GM23338 (cell line): ENCODE data around the gene NTM. TPM values are rescaled to one million over a fixed set of nuclear protein-coding genes. Genes with fewer than 3 reads are reported as not detected.

ENCODE experiments used
- ATAC-seq: fragments of 200-7000 bp; cut with Tn5 transposase; 3 replicates; pipeline ENCODE4 v1.9.1; 2020
- DNase-seq: peaks from one replicate; pipeline ENCODE4 v3.0.0-alpha.2; 2015; ENCODE audit warnings: low spot score
- H2AFZ ChIP-seq: fragments of 200-600 bp; sonication (generic); 2 replicates; pipeline ENCODE4 v1.8.0; 2016; ENCODE audit warnings: antibody characterized with exemption, mild to moderate bottlenecking, moderate library complexity
- H3F3A ChIP-seq: fragments of 200-600 bp; sonication (generic); replicated peaks from 2 replicates; pipeline ENCODE4 v1.8.0; 2017; ENCODE audit warnings: antibody characterized with exemption, mixed run types, low read depth
- H3K27ac ChIP-seq: fragments of 200-600 bp; sonication (generic); 2 replicates; pipeline ENCODE4 v1.6.1; 2016; ENCODE audit warnings: low read depth
- H3K27me3 ChIP-seq: fragments of 200-600 bp; sonication (generic); 2 replicates; pipeline ENCODE4 v1.8.0; 2016; ENCODE audit warnings: mild to moderate bottlenecking, mixed run types, moderate library complexity; ENCODE audit not compliant: insufficient read depth
- H3K36me3 ChIP-seq: fragments of 200-600 bp; sonication (generic); 2 replicates; pipeline ENCODE4 v1.8.0; 2016; ENCODE audit warnings: mild to moderate bottlenecking; ENCODE audit not compliant: insufficient read depth
- H3K4me1 ChIP-seq: fragments of 200-600 bp; sonication (generic); 2 replicates; pipeline ENCODE4 v1.8.0; 2016; ENCODE audit warnings: mild to moderate bottlenecking, moderate library complexity; ENCODE audit not compliant: insufficient read depth
- H3K4me2 ChIP-seq: fragments of 200-600 bp; sonication (generic); 2 replicates; pipeline ENCODE4 v1.7.1; 2017; ENCODE audit warnings: mixed run types
- H3K4me3 ChIP-seq: fragments of 200-600 bp; sonication (generic); 2 replicates; pipeline ENCODE4 v1.6.1; 2016; ENCODE audit warnings: mixed run types
- H3K79me2 ChIP-seq: fragments of 200-600 bp; sonication (generic); replicated peaks from 2 replicates; pipeline ENCODE4 v1.8.0; 2017; ENCODE audit warnings: mild to moderate bottlenecking; ENCODE audit not compliant: insufficient read depth
- H3K9me2 ChIP-seq: fragments of 200-600 bp; sonication (generic); 2 replicates; pipeline ENCODE4 v1.8.0; 2017; ENCODE audit not compliant: insufficient read depth
- H4K20me1 ChIP-seq: fragments of 200-600 bp; sonication (generic); replicated peaks from 2 replicates; pipeline ENCODE4 v1.8.0; 2017; ENCODE audit warnings: mild to moderate bottlenecking; ENCODE audit not compliant: insufficient read depth
- H3K27ac Mint-ChIP-seq: 2 replicates; pipeline ENCODE4 v1.8.0; 2020; ENCODE audit warnings: inconsistent platforms, mild to moderate bottlenecking, moderate library complexity, mixed read lengths
- H3K27me3 Mint-ChIP-seq: 3 replicates; pipeline ENCODE4 v1.8.0; 2022; ENCODE audit warnings: low read depth, mild to moderate bottlenecking, moderate library complexity, mixed read lengths, inconsistent platforms; ENCODE audit not compliant: insufficient read depth, poor library complexity
- H3K36me3 Mint-ChIP-seq: 3 replicates; pipeline ENCODE4 v1.8.0; 2021; ENCODE audit warnings: low read depth, mild to moderate bottlenecking, inconsistent platforms, moderate library complexity, mixed read lengths
- H3K4me1 Mint-ChIP-seq: 3 replicates; pipeline ENCODE4 v1.8.0; 2020; ENCODE audit warnings: mild to moderate bottlenecking, inconsistent platforms, mixed read lengths
- H3K4me3 Mint-ChIP-seq: 3 replicates; pipeline ENCODE4 v1.8.0; 2021; ENCODE audit warnings: moderate library complexity, mild to moderate bottlenecking, inconsistent platforms, mixed read lengths
- H3K9me3 Mint-ChIP-seq: 3 replicates; pipeline ENCODE4 v1.8.0; 2020; ENCODE audit warnings: moderate library complexity, mild to moderate bottlenecking, inconsistent platforms, mixed read lengths
- CREB1 ChIP-seq: fragments of 250-450 bp; sonication (Bioruptor Pico); IDR thresholded peaks from 2 replicates; pipeline ENCODE4 v1.5.0; 2020; ENCODE audit warnings: low read depth, mild to moderate bottlenecking, moderate library complexity
- EZH2 ChIP-seq: fragments of 200-600 bp; sonication (generic); IDR thresholded peaks from one replicate; pipeline ENCODE4 v1.8.0; 2017; ENCODE audit warnings: antibody characterized with exemption, mild to moderate bottlenecking, low read depth; ENCODE audit not compliant: unreplicated experiment
- EZH2phosphoT487 ChIP-seq: fragments of 200-600 bp; sonication (generic); IDR thresholded peaks from one replicate; pipeline ENCODE4 v1.8.1; 2018; ENCODE audit warnings: antibody characterized with exemption; ENCODE audit not compliant: unreplicated experiment
- JUNB ChIP-seq: IDR thresholded peaks from one replicate; pipeline ENCODE4 v1.6.1; 2016; ENCODE audit warnings: antibody characterized with exemption; ENCODE audit not compliant: unreplicated experiment
- NANOG ChIP-seq: IDR thresholded peaks from 2 replicates; pipeline ENCODE4 v1.6.1; 2016; ENCODE audit warnings: antibody characterized with exemption, borderline replicate concordance
- POLR2AphosphoS5 ChIP-seq: IDR thresholded peaks from 2 replicates; pipeline ENCODE4 v1.6.1; 2016; ENCODE audit warnings: antibody characterized with exemption, low read depth
- STAT1 ChIP-seq: IDR thresholded peaks from one replicate; pipeline ENCODE4 v1.6.1; 2016; ENCODE audit warnings: antibody characterized with exemption; ENCODE audit not compliant: unreplicated experiment
- ZNF114 ChIP-seq: fragments of 250-450 bp; sonication (Bioruptor Pico); IDR thresholded peaks from 2 replicates; pipeline ENCODE4 v1.5.0; 2020; ENCODE audit warnings: mild to moderate bottlenecking, moderate library complexity
- ZNF331 ChIP-seq: fragments of 250-450 bp; sonication (Bioruptor Pico); IDR thresholded peaks from 2 replicates; pipeline ENCODE4 v1.5.0; 2020; ENCODE audit warnings: low read depth, mild to moderate bottlenecking, moderate library complexity
- polyA plus RNA-seq: library from polyadenylated mRNA; unstranded; fragments of >200 nt; fragmentation: Nextera tagmentation; extraction: Ambion mirVana; gene quantifications from 2 replicates; pipeline ENCODE4 v1.2.1, GENCODE V29; 2016
- total RNA-seq: library from RNA; depleted of rRNA; stranded (reverse); fragments of >200 nt; shearing (Covaris generic); gene quantifications from 2 replicates; pipeline ENCODE4 v1.2.3, GENCODE V29; 2014
- TF ChIP-seq, protein P1 (sequence below): IDR thresholded peaks from one replicate; pipeline ENCODE4 v1.6.1; 2018; ENCODE audit warnings: antibody characterized with exemption; ENCODE audit not compliant: unreplicated experiment
- TF ChIP-seq, protein P2 (sequence below): fragments of 250-450 bp; sonication (Bioruptor Pico); IDR thresholded peaks from 2 replicates; pipeline ENCODE4 v1.5.0; 2020; ENCODE audit warnings: mild to moderate bottlenecking, moderate library complexity
- TF ChIP-seq, protein P3 (sequence below): IDR thresholded peaks from 2 replicates; pipeline ENCODE4 v1.6.1; 2016; ENCODE audit warnings: antibody characterized with exemption
- TF ChIP-seq, protein P4 (sequence below), 2 experiments: fragments of 200-600 bp in 1 of 2; sonication (generic) in 1 of 2; conservative IDR thresholded peaks; 2 replicates each; pipeline versions ENCODE4 v1.5.1 to v1.6.1; 2016 to 2017; ENCODE audit warnings: antibody characterized with exemption in 2 of 2, low read depth in 2 of 2, mild to moderate bottlenecking in 2 of 2, moderate library complexity in 1 of 2

The NTM gene
- total and polyA plus RNA-seq, 2 experiments from 2014 or later: 10.6 to 14.6 TPM

DNA sequence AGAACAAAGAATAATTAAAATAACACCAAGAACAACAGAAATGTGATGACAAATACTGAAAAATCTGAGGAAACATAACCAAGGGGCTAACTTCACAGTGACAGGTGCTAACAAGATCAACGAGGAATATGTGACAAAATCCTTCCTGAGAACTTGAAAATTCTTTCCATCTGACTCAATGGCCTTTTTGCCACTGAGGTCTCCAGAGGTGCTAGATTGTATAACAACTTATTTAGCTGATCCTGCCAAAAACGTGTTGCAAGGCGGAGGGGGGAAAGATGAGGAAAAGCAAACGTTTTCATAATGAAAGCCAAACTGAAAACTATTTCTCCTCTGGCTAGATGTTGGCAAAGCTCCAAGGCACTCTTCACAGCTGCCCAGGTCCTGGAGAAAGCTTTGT, 364.5 kb downstream of the NTM start:
- no peaks in the 10 kb centered on the region for H3K9me2 ChIP-seq
- H3K4me3 ChIP-seq: no peak overlapping the region
- H3K4me2 ChIP-seq: no peak overlapping the region
- no peaks in the 10 kb centered on the region for H3K4me1 ChIP-seq
- DNase-seq (no peak), ATAC-seq (no peak)
- no peak overlapping the region for H3K27ac ChIP-seq
- no peaks in the 10 kb centered on the region for H3F3A ChIP-seq
- H3K36me3 ChIP-seq: no peaks in the 10 kb centered on the region
- peaks cover 6% of the 10 kb centered on the region for H3K27me3 Mint-ChIP-seq
- TF ChIP-seq NANOG (no peak), ZNF331 (CRISPR knock-in tag) (no peak), ZNF114 (no peak), EZH2phosphoT487 (no peak), POLR2AphosphoS5 (no peak), CREB1 (CRISPR knock-in tag) (no peak), STAT1 (no peak), JUNB (no peak), EZH2 (no peak)
- TF ChIP-seq, protein P1, sequence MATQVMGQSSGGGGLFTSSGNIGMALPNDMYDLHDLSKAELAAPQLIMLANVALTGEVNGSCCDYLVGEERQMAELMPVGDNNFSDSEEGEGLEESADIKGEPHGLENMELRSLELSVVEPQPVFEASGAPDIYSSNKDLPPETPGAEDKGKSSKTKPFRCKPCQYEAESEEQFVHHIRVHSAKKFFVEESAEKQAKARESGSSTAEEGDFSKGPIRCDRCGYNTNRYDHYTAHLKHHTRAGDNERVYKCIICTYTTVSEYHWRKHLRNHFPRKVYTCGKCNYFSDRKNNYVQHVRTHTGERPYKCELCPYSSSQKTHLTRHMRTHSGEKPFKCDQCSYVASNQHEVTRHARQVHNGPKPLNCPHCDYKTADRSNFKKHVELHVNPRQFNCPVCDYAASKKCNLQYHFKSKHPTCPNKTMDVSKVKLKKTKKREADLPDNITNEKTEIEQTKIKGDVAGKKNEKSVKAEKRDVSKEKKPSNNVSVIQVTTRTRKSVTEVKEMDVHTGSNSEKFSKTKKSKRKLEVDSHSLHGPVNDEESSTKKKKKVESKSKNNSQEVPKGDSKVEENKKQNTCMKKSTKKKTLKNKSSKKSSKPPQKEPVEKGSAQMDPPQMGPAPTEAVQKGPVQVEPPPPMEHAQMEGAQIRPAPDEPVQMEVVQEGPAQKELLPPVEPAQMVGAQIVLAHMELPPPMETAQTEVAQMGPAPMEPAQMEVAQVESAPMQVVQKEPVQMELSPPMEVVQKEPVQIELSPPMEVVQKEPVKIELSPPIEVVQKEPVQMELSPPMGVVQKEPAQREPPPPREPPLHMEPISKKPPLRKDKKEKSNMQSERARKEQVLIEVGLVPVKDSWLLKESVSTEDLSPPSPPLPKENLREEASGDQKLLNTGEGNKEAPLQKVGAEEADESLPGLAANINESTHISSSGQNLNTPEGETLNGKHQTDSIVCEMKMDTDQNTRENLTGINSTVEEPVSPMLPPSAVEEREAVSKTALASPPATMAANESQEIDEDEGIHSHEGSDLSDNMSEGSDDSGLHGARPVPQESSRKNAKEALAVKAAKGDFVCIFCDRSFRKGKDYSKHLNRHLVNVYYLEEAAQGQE: no peak
- TF ChIP-seq, protein P2, sequence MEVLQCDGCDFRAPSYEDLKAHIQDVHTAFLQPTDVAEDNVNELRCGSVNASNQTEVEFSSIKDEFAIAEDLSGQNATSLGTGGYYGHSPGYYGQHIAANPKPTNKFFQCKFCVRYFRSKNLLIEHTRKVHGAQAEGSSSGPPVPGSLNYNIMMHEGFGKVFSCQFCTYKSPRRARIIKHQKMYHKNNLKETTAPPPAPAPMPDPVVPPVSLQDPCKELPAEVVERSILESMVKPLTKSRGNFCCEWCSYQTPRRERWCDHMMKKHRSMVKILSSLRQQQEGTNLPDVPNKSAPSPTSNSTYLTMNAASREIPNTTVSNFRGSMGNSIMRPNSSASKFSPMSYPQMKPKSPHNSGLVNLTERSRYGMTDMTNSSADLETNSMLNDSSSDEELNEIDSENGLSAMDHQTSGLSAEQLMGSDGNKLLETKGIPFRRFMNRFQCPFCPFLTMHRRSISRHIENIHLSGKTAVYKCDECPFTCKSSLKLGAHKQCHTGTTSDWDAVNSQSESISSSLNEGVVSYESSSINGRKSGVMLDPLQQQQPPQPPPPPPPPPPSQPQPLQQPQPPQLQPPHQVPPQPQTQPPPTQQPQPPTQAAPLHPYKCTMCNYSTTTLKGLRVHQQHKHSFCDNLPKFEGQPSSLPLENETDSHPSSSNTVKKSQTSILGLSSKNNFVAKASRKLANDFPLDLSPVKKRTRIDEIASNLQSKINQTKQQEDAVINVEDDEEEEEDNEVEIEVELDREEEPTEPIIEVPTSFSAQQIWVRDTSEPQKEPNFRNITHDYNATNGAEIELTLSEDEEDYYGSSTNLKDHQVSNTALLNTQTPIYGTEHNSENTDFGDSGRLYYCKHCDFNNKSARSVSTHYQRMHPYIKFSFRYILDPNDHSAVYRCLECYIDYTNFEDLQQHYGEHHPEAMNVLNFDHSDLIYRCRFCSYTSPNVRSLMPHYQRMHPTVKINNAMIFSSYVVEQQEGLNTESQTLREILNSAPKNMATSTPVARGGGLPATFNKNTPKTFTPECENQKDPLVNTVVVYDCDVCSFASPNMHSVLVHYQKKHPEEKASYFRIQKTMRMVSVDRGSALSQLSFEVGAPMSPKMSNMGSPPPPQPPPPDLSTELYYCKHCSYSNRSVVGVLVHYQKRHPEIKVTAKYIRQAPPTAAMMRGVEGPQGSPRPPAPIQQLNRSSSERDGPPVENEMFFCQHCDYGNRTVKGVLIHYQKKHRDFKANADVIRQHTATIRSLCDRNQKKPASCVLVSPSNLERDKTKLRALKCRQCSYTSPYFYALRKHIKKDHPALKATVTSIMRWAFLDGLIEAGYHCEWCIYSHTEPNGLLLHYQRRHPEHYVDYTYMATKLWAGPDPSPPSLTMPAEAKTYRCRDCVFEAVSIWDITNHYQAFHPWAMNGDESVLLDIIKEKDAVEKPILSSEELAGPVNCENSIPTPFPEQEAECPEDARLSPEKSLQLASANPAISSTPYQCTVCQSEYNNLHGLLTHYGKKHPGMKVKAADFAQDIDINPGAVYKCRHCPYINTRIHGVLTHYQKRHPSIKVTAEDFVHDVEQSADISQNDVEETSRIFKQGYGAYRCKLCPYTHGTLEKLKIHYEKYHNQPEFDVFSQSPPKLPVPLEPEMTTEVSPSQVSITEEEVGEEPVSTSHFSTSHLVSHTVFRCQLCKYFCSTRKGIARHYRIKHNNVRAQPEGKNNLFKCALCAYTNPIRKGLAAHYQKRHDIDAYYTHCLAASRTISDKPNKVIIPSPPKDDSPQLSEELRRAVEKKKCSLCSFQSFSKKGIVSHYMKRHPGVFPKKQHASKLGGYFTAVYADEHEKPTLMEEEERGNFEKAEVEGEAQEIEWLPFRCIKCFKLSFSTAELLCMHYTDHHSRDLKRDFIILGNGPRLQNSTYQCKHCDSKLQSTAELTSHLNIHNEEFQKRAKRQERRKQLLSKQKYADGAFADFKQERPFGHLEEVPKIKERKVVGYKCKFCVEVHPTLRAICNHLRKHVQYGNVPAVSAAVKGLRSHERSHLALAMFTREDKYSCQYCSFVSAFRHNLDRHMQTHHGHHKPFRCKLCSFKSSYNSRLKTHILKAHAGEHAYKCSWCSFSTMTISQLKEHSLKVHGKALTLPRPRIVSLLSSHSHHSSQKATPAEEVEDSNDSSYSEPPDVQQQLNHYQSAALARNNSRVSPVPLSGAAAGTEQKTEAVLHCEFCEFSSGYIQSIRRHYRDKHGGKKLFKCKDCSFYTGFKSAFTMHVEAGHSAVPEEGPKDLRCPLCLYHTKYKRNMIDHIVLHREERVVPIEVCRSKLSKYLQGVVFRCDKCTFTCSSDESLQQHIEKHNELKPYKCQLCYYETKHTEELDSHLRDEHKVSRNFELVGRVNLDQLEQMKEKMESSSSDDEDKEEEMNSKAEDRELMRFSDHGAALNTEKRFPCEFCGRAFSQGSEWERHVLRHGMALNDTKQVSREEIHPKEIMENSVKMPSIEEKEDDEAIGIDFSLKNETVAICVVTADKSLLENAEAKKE (CRISPR knock-in tag): no peak
- TF ChIP-seq, protein P3, sequence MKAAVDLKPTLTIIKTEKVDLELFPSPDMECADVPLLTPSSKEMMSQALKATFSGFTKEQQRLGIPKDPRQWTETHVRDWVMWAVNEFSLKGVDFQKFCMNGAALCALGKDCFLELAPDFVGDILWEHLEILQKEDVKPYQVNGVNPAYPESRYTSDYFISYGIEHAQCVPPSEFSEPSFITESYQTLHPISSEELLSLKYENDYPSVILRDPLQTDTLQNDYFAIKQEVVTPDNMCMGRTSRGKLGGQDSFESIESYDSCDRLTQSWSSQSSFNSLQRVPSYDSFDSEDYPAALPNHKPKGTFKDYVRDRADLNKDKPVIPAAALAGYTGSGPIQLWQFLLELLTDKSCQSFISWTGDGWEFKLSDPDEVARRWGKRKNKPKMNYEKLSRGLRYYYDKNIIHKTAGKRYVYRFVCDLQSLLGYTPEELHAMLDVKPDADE: no peak
- TF ChIP-seq, protein P4, sequence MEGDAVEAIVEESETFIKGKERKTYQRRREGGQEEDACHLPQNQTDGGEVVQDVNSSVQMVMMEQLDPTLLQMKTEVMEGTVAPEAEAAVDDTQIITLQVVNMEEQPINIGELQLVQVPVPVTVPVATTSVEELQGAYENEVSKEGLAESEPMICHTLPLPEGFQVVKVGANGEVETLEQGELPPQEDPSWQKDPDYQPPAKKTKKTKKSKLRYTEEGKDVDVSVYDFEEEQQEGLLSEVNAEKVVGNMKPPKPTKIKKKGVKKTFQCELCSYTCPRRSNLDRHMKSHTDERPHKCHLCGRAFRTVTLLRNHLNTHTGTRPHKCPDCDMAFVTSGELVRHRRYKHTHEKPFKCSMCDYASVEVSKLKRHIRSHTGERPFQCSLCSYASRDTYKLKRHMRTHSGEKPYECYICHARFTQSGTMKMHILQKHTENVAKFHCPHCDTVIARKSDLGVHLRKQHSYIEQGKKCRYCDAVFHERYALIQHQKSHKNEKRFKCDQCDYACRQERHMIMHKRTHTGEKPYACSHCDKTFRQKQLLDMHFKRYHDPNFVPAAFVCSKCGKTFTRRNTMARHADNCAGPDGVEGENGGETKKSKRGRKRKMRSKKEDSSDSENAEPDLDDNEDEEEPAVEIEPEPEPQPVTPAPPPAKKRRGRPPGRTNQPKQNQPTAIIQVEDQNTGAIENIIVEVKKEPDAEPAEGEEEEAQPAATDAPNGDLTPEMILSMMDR (conservative IDR thresholded peaks at IDR 0.05; ENCODE audit: low read depth in 2 of 2): no peak
- H4K20me1 ChIP-seq: no peaks in the 10 kb centered on the region
- peaks cover 12% of the 10 kb centered on the region for H3K4me1 Mint-ChIP-seq
- H3K27me3 ChIP-seq: no peaks in the 10 kb centered on the region
- no peaks in the 10 kb centered on the region for H3K9me3 Mint-ChIP-seq
- no peak overlapping the region for H3K4me3 Mint-ChIP-seq
- no peak overlapping the region for H2AFZ ChIP-seq
- H3K27ac Mint-ChIP-seq: no peak overlapping the region
- no peaks in the 10 kb centered on the region for H3K79me2 ChIP-seq
- H3K36me3 Mint-ChIP-seq: no peaks in the 10 kb centered on the region
